Kidney tubule cell (primary cell): Measurements from ENCODE around the gene RCAN3.

Experiments used
- DNase-seq: peaks from one replicate; pipeline ENCODE4 v3.0.0-alpha.2; 2018; ENCODE audit warnings: low spot score

The RCAN3 gene

DNA sequence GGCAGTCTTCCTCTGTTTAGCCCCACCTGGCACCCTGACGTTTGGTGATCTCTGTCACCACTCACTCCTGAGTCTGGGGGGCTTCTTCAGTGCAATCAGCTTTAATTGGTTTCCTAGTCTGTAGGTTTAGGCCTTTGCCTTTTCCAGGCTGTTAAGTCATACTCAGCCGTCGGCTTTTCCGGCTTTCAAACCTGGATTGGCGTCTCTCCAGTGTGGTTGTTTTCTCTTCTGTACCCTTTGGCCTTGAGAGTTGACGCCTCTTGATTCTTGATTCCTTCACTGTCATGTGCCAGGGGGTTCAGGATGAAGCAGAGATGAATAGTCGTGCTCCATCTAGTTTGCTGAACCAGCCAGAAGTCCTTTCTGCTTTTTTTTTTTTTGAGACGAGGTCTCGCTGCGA is 78.1 kb downstream of the RCAN3 start:
- no peak for DNase-seq

DNA sequence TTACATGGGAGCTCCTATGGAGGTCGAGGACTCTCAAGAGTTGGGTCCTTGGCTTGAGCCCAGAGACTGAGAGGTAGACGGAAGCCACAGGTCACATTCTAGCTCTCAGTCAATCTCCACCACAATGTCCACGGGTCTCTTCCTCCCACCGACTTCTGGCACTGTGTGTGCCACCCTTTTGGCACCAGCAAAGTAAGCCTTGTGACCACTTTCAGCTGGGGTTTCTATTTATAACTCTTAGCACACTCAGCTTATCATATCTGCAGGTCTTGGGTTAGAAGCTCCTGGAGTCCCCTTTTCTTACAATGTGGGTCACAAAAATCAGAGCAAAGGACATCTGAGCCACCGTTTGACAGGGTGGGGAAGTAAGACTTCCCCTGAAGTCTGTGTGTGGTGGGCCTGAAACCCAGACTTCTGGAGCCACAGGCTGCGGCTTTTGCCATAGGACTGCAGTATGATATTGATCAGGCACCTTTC is 81.6 kb downstream of the RCAN3 start:
- no peak for DNase-seq

DNA sequence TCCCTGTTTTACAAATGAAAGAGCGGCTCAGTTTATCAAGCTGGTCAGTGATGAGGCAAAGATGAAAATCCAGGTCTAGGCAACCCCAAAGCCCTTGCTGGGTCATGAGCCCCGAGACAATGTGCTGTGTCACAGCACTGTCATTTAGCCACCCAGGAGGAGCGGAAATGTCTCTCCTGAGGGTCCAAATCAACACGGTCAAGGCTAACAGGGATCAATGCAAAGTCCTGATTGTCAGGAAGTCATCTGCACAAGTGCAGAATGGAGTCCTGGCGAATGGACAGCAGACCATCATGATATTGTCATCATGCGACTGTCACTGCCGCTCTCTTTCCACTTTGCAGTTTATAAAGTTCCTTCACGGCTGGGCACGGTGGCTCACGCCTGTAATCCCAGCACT is 83.5 kb downstream of the RCAN3 start:
- no peak for DNase-seq

DNA sequence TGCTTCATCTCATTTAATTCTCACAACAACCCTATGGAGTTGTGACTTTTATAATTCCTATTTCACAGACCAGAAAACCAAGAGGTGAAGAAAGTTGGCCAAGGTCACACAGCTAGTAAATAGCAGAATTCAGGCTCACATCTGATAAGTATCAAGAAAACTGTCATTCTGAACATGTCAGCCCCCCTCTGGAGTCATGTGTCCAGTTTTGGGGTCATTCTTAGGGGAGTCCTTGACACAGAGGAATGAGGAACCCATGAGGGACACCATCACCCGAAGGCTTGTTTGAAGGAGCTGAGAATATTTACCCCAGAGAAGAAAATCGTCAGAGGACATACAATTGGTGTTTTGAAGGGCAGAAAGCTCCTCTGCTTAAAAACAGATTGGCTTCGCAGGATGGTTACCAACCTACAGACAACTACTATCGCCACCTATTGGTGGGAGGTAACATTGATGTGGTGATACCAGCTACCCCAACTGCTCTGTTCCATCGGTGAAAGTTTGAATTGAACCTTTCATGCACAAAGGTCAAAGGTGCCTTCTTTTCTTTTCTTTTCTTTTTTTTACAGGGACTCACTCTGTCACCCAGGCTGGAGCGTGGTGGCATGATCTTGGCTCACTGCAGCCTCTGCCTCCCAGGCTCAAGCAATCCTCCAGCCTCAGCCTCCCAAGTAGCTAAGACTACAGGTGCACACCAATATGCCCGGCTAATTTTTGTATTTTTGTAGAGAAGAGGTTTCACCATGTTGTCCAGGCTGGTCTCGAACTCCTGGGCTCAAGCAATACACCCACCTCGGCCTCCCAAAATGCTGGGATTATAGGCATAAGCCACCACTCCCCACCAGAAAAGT is 84.6 kb downstream of the RCAN3 start:
- peak; percentile 72 for DNase-seq

DNA sequence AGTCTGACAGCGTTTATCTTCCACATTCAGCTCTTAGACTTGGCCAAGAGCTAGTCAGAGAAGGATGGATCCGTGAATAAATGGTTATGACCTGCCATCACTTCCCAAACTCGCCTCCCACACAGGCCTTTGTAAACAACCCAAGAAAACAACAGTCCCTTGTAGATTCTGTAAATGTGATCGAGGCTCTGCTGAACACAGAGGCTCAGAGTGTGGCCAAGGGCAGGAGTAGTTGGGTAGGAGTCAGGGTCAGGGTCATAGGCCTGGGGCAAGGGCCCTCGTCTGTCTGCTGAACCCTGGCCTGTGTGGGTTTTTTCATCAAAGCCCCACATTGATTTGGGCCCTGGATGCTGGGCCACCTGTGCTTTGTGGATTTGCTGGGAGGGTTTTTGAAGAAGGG is 85.9 kb downstream of the RCAN3 start:
- no peak for DNase-seq

DNA sequence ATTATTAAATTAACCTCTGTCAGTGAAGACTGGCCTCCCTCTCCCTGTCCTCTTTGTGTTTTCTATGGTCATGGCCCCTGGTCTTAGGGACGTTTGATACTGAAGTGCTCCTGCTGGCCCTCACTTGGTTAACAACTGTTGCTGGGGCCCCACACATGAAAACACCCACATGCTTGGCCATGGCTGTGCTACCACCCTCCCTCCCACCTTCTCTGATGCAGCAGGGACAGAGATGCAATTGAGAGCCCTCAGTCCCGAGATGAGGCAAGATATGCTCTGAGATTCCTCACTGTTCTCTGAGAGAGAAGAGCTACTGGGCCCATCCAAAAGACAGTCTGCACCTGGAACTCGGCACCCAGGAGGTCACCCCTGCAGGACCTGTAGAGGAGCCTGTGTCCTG is 86.6 kb downstream of the RCAN3 start:
- DNase-seq = no peak
